Activated naive CD8-positive, alpha-beta T cell treated with anti-CD3 and anti-CD28 coated beads for 36 hours (primary cell): ENCODE data around the gene BRS3. TPM values are rescaled to one million over a fixed set of nuclear protein-coding genes. Genes with fewer than 3 reads are reported as not detected.

ENCODE experiments used
- DNase-seq: peaks from one replicate; pipeline ENCODE4 v3.0.0; 2021
- H3K27ac Mint-ChIP-seq: one replicate; pipeline ENCODE4 v1.8.0; 2022; ENCODE audit warnings: mild to moderate bottlenecking, moderate library complexity, mixed read lengths
- H3K27me3 Mint-ChIP-seq: one replicate; pipeline ENCODE4 v1.8.0; 2022; ENCODE audit warnings: mild to moderate bottlenecking, mixed read lengths
- H3K36me3 Mint-ChIP-seq: one replicate; pipeline ENCODE4 v1.8.0; 2021; ENCODE audit warnings: mild to moderate bottlenecking, mixed read lengths
- H3K4me1 Mint-ChIP-seq: one replicate; pipeline ENCODE4 v1.8.0; 2021; ENCODE audit warnings: mixed read lengths
- H3K4me3 Mint-ChIP-seq: one replicate; pipeline ENCODE4 v1.8.0; 2022; ENCODE audit warnings: mild to moderate bottlenecking, moderate library complexity, mixed read lengths
- H3K9me3 Mint-ChIP-seq: one replicate; pipeline ENCODE4 v1.8.0; 2022; ENCODE audit warnings: mixed read lengths
- total RNA-seq, 2 experiments: library from RNA; stranded (reverse); gene quantifications; one replicate each; pipeline ENCODE4 v1.2.3, GENCODE V29; 2021

Gene BRS3
- total RNA-seq, 2 experiments from 2014 or later: not detected

DNA sequence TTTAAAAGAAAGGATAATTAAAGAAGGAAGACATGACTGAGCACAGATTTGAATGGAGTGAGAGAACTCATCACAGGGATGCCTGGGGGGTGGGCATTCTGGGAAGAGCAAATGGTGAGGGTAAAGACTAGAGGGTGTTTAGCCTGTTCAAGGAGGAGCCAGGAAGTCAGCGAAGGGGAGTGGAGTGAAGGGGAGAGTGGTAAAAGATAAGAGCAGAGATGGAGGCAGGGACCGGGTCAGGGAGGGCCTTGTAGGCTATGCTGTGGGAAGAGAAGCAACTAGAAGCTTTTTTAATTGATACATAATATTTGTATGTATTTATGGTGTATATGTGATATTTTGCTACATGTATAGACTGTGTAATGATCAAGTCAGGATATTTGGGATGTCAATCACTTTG lies 42.0 kb downstream of the BRS3 start:
- Mint-ChIP-seq H3K27me3 (no peaks in the 10 kb centered on the region), H3K4me3 (no peak overlapping the region), H3K4me1 (no peaks in the 10 kb centered on the region), H3K27ac (no peak overlapping the region), H3K36me3 (no peaks in the 10 kb centered on the region), H3K9me3 (no peaks in the 10 kb centered on the region)
- DNase-seq: no peak

DNA sequence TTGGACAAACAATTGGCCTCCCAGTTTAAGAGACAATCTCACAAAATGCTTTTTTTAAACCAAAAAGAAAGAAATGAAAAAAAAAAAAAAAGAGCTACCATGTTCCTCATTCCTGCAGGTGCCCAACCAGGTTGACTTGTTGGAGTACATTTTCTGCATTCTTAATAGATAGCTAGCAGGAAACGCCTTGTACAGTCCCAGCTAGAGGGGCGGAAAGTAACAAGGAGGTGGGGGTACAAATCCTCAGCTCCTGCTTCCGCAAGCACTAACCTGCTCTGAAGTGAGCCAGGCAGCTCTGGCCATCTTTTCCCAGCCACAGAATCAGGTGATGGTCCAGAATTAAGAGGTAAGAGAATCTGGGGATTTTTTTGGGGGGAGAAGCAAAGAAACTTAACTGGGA lies 44.2 kb downstream of the BRS3 start, which contains the start of gene VGLL1:
TSS of gene VGLL1 (plus strand) at position 265 of the 400 bp plus-strand sequence. CDS start 3,806 bp downstream, outside the sequence.
- H3K36me3 Mint-ChIP-seq: no peaks in the 10 kb centered on the region
- H3K4me3 Mint-ChIP-seq: no peak within 1 kb of the TSS
- no peak within 1 kb of the TSS for H3K27ac Mint-ChIP-seq

DNA sequence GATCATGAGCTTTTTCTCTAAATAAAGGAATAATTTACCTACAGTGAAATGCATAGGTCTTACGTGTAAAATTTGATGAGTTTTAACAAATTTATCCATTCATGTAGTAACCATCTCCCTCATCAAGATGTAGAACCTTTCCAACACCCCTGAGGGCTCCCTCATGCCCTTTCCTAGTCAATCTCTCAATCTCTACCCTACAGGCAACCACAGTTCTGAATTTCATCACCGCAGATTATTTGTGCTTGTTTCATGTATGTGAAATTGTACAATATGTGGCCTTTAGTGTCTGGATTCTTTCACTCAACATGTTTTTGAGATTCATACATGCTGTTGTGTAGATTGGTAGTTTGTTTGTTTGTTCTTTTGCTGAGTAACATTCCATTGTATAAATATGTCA lies 46.4 kb downstream of the BRS3 start:
- H3K27ac Mint-ChIP-seq: no peak overlapping the region
- no peak overlapping the region for H3K4me3 Mint-ChIP-seq
- no peaks in the 10 kb centered on the region for H3K36me3 Mint-ChIP-seq

More for the DNA sequence above, 44.2 kb downstream of the BRS3 start, which contains the start of gene VGLL1:
- Mint-ChIP-seq H3K4me1 (no peaks in the 10 kb centered on the region), H3K27me3 (no peaks in the 10 kb centered on the region), H3K9me3 (no peaks in the 10 kb centered on the region)
- no peak for DNase-seq

DNA sequence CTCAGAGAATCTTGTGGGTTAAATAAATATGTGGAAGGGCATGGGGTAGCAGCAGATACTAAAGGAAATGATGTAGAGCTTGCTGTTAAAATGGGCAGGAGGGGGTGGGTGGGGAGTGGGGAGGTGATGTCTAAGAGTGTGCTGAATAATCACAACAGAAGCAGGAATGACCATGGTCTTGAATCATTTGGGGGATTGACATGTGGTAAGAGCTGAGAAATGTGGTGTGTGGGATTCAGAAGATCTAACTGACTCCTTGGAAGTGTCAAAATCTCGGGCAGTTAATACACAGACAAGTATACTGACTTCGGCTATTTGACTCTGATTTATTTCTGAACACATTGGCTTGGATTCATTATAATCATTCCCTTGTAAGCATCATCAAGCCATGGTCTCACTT lies 51.1 kb downstream of the BRS3 start:
- H3K27ac Mint-ChIP-seq: no peak overlapping the region
- H3K4me3 Mint-ChIP-seq: no peak overlapping the region
- no peak for DNase-seq
- no peaks in the 10 kb centered on the region for H3K36me3 Mint-ChIP-seq
- peaks cover 11% of the 10 kb centered on the region for H3K4me1 Mint-ChIP-seq
- H3K9me3 Mint-ChIP-seq: no peaks in the 10 kb centered on the region
- peaks cover 2% of the 10 kb centered on the region for H3K27me3 Mint-ChIP-seq

More for the DNA sequence above, 46.4 kb downstream of the BRS3 start:
- Mint-ChIP-seq H3K9me3 (no peaks in the 10 kb centered on the region), H3K27me3 (no peaks in the 10 kb centered on the region), H3K4me1 (no peaks in the 10 kb centered on the region)
- DNase-seq: no peak

DNA sequence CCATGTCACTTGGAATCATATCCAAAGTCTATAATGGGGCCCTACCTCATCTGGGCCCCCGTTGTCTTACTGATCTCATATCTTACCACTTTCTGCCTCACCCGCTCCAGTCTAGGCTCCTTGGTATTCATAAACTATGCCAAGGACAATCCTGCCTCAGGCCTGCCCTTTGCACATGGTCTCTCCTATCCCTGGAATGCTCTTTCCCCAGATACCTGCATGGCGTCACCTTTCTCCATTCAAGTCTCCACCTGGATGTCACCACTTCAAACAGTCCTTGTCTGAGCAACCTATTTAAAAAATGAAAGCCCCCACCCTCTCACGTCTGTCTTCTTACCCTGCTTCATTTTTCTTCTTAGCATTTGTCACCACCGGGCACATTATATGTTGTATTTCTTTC lies 52.5 kb downstream of the BRS3 start:
- H3K27me3 Mint-ChIP-seq: peaks cover 2% of the 10 kb centered on the region
- H3K9me3 Mint-ChIP-seq: no peaks in the 10 kb centered on the region
- no peak for DNase-seq
- no peaks in the 10 kb centered on the region for H3K36me3 Mint-ChIP-seq
- H3K4me3 Mint-ChIP-seq: no peak overlapping the region
- no peak overlapping the region for H3K27ac Mint-ChIP-seq
- peaks cover 14% of the 10 kb centered on the region for H3K4me1 Mint-ChIP-seq

DNA sequence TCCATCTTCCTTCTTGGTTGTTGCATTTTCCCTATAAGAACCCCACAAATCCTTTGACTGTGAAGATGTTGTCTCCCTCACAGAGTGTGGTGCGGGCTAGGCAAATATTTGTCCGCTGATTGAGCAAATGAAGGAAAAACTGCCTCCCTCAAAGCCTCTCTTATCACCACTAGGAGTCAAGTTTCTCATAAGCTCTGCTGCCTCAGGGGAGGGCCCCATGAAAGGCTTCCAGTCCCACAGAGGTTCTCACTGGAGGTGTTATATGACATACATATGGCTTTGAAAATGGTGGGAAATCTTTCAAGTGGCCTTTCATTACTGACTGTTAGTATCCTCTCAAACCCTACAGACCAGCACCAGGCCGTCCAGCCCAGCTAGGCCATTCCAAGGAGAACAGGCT lies 53.5 kb downstream of the BRS3 start:
- no peak overlapping the region for H3K27ac Mint-ChIP-seq

DNA sequence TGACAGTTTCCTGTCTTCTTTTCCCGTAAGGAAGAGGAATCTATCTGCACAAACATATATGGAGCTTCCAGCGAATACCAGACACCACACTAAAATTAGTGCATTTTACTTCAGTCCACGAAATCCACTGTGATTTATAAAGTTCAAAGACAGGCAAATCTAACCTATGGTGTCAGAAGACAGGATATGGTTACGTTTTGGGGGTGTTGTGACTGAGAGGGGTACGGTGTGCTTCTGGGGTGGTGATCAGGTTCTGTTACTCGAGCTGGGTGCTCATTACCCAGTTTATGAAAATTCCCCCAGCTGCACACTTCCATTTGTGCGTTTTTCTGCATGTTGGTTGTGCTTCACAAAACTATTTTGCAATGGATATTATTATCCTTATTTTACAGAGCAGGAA lies 54.5 kb downstream of the BRS3 start:
- Mint-ChIP-seq H3K27me3 (peaks cover 2% of the 10 kb centered on the region), H3K4me3 (no peak overlapping the region), H3K4me1 (peaks cover 29% of the 10 kb centered on the region), H3K36me3 (no peaks in the 10 kb centered on the region), H3K27ac (no peak overlapping the region), H3K9me3 (no peaks in the 10 kb centered on the region)
- no peak for DNase-seq

More for the DNA sequence above, 53.5 kb downstream of the BRS3 start:
- H3K36me3 Mint-ChIP-seq: no peaks in the 10 kb centered on the region
- no peak for DNase-seq
- H3K27me3 Mint-ChIP-seq: peaks cover 2% of the 10 kb centered on the region
- H3K4me3 Mint-ChIP-seq: no peak overlapping the region
- no peaks in the 10 kb centered on the region for H3K9me3 Mint-ChIP-seq
- peaks cover 20% of the 10 kb centered on the region for H3K4me1 Mint-ChIP-seq

Other genes with a start within 250 kb of the BRS3 start
- 10 to 100 TPM; 17.8 to 17.9 TPM for gene MAP7D3, start 236.5 kb upstream of the BRS3 start, total RNA-seq
- gene ADGRG4, start 187.0 kb upstream of the BRS3 start, total RNA-seq: not detected
- 10 to 100 TPM; 38.8 to 40.4 TPM for gene HTATSF1, start 9.6 kb downstream of the BRS3 start, total RNA-seq
- gene VGLL1, start 44.3 kb downstream of the BRS3 start, total RNA-seq: not detected
- gene CD40LG, start 160.2 kb downstream of the BRS3 start, total RNA-seq: 1 to 10 TPM; 2.3 to 2.6 TPM